HG03159 (cell line): ENCODE data around the gene CERS5.
"Not testable (repeated sequence)": the region's sequence is repeated elsewhere in the genome, so short reads cannot be mapped to it uniquely, and the experiment has no call there.

Source experiments
- ATAC-seq: cut with Tn5 transposase; IDR thresholded peaks from one replicate; pipeline ENCODE4 v1.9.1; 2021; ENCODE audit warnings: mild to moderate bottlenecking, moderate library complexity; ENCODE audit not compliant: unreplicated experiment

Gene CERS5

DNA sequence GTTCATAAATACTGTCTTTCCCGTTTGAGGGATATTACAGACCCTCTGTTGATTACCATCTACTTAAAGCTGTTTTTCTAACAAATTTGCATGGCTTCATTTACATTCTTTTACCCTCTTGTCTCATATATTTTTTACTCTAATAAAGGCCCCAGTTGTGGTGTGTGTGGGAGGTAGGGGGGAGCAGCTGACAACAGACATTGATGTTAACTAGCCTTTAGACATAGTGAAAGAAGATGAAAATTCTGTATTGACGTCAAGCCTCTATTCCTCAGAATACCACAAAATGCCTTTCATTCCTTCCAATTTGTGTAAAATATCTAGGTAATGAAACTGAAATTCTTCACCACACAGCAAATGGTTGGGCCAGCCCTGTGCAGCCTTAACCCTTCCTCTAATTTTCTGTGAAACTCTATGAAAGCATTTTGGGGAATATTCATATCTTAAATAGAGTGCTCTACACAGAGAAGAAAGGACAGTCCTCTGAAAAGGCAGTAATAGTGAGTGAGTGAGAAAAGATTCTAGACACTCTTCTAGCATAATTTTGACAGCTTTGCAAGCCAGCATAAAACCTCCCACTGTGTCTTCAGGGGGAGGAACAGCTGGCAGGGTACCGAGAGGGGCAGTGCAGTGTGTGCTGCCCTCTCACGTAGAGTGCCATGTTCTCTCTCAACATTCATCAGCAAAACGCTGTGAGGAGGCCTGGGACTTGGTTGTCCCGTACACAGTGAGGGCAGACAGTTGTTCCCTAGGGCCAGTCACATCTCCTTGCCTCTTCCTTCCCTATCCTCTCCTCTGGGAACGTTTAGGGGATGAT, 20.1 kb upstream of the CERS5 start:
- ATAC-seq = no peak

DNA sequence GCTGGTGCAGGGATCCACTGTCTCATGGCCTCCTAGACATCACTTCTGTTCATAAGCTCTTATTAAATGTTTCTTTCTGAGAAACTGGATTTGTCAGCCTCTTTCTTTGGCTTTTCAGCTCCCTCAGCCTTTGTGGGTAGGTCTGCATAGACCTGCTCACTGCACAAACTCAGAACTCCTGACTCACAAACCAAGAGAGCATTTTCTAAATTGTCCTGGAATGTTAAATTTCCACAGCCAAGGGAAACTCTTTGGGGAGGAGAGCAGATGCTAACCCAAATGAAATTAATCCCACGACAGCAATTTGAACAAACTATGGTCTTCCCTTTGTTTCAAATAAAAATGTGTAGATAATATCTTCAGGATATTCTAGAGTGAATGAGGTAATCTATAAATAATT, 19.5 kb upstream of the CERS5 start:
- no peak for ATAC-seq

DNA sequence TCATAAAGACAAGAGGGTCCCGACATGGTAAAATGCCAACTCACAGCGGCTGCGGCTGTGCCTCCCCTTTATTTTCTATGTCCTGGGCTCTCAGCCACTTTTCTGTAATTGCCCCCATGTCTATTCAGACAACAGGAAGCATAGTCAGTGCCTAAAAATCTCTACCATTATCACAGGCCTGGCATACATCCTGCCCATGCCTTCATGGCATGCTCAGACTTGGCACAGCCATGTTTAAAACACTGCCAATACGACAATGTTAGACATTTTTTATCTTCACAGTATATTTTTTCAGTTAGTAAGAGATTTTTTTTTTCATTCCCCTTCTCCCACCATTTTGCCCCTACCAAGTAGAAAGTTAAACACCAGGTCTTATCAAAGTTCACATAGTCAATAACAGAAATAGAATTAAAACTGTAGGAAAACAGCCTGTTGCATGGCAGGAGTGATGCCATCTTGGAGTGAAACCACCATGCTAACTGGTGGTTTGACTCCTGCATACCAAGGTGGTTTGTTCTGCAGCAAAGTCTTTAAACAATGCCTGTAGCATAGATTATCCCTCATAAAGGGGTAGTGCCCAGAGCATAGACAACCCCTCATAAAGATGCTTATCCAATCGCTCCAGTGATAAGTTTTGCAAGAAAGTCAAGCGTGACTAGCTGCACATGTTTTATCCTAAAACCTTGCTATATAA, 18.9 kb upstream of the CERS5 start:
- ATAC-seq = no peak

DNA sequence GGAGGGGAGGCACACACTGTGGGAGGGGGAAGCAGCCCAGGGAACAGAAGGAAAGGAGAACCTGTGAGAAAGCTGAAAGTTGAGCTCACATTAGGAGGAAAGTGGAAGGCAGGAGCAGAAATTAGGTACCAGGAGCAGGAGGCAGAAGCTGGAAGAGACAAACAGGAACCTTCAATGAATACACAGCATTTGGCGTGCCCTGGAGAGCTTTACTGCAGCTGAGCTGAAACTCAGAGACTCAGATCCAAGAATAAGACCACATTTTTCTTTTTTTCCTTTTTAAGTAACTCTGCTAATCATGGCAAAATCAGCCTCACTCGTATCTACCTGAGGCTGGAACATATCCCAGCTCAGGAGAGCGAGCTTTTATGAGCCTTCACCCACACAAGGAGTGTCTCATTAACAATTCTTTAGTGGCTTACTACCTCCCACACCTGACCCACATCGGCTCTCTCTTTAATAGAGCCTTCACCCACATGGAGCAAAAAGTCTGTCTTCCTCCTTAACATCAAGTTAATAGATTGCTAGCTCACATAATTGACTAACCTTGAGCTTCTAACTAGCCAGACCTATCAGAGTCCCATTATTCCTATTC, 18.2 kb upstream of the CERS5 start:
- no peak for ATAC-seq

DNA sequence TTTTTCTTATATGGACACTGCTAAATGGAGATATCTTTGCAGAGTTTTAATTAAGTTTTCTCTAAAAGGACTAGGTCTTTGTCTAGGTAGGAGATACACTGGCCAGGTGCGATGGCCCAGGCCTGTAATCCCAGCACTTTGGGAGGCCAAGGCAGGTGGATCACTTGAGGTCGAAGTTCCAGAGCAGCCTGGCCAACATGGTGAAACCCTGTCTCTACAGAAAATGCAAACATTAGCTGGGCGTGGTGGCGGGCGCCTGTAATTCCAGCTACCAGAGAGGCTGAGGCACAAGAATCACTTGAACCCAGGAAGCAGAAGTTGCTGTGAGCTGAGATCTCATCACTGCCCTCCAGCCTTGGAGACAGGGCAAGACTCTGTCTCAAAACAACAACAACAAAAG, 17.1 kb upstream of the CERS5 start:
- no peak for ATAC-seq

DNA sequence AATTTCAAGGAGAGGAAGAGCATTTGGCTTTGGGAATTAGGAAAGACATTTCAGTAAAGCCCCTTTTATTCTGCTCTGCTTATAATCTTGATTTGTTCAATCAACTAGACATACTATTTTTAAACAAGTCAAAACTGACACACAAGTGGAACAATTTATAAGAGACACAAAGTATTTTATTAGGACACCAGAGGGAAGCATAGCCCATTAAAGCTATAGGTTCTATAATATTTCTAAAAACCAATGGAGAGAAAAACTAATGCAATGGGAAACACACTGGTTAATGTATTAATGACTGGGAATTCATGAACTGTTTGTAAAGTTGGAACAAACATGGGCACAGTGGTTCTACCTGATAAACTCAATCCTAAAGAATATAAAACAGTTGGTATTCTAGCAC, 15.3 kb upstream of the CERS5 start:
- ATAC-seq = no peak

DNA sequence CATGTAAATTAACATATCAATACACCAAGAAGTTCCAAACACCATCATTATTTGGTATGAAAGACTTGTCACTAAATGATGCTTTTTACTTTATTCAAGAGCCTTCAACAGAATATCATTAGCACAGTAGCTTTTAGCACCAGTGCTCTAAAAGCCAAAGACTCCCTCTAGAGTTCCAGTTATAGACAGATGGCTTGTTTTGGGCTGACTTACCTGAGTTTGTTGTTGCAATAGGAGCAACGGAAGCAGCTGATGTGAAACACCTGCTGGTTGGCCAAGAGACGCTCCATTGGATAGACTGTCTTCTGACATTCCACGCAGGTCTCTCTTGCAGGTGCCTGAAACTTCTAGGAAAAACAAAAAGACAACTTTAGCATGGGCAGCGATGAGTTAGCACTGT, 14.5 kb upstream of the CERS5 start:
- ATAC-seq = no peak

DNA sequence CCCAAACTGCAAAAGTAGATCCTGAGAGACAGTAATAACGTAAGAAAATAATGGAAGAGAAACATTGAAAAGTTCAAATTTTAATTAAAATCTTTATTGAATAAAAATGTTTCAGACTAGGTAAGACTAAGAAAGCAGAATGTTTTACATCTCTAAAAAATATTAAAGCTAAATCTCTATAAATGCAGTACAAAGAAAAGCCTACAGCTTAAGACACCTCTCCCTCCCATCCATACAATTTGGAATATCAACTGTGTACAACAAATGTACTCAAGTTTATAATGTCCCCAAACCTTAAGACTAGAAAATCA, 8.5 kb upstream of the CERS5 start:
- ATAC-seq = no peak

DNA sequence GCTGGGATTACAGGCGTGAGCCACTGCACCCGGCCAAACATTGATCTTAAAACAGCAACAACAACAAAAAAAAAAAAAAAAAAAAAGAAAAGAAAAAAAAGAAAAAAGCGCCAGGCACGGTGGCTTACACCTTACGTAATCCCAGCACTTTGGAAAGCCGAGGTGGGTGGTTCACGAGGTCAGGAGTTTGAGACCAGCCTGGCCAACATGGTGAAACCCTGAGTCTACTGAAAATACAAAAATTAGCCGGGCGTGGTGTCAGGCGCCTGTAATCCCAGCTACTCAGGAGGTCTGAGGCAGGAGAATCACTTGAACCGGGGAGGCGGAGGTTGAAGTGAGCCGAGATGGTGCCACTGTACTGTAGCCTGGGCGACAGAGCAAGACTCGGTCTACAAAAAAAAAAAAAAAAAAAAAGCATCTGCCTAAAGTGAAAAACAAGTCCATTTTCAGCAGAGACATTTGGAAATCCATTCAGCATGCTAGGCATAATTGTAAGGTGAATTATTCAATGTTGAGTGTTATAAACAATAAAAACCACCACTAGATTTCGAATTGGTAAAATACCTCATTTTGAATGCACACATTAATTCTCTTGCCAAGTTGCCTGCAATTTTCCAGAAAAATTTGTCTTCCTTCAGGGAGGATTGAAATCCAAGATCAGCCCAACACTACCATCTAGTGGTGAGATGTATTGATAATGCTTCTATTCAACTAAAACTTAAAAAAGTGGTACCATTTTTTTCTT, 8.0 kb upstream of the CERS5 start:
- ATAC-seq = no peak

DNA sequence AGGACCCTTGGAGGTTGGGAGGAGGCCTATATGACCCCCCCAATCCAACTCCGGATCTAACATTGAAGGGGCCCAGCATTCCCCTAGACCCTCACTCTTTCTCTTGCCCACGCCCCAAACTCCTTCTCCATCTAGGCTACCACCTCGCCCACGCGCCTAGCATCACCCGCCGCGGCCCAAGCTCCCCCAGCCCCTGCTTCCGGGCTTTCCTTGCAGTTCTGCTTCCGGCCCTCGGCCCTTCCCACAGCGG, 445 bp downstream of the CERS5 start:
- ATAC-seq = peak; percentile 39

DNA sequence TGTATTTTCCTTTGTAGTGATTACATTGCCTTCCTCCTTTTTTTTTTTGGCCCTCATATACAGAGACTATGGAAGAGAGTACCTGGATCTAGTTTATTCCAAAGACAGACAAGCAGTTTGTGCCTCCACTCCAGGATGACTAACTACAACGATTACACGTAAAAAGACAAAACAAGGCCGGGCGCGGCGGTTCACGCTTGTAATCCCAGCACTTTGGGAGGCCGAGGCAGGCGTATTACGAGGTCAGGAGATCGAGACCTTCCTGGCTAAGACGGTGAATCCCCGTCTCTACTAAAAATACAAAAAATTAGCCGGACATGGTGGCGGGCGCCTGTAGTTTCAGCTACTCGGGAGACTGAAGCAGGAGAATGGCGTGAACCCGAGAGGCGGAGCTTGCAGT, 2.2 kb downstream of the CERS5 start:
- no peak for ATAC-seq

DNA sequence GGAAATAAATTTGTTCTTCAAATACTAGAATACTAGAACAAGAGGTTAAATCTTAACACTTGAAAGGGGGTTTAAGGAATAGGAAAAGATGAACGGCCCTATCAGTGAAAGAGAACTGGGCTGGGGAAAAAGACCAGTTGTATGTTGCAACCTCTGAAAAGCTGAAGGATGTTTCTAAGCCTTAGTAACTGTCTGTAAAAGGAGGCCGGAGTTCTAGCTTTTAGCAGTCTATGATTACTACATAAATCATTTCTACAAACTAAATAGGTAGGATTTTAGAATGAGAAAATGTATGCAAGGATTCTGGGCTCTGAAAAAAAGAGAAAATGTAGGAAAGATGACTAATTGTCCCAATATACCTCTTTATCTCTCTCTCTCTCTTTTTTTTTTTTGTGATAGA, 4.9 kb downstream of the CERS5 start:
- no peak for ATAC-seq

DNA sequence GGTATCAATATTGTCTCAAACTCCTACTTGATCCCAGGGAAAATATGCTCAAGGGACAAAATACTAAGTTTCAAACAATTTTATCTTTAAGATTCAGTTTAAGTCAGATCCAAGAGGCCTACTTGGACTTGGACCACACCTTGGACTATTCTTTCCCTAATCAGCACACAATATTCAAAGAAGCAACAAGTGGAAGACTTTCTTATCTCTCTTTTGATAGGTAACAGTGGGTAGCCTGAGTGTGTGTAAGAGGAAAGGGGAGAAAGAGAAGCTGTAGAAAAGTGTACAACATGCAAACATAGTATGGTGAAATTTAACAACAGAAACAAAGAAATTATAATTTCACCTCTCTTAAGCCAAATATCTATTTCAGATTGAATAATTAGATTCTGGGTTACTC, 6.5 kb downstream of the CERS5 start:
- ATAC-seq = no peak

DNA sequence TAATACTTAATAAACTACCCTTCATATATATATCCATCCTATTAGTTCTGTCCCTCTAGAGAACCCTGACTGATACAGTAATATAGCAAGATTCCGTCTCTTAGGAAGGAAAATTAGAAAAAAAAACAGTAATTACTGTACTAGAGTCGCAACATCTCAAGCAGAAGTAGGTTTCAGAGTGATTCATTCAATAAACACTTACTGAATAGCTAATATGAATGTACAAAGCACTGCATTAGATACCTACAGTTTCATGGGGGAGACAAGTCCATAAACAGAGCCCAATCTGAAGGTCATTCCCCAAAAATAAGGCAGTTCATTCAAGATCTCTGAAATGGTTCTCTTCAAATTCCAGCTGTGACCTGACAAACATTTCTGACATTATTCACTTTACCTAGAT, 9.9 kb downstream of the CERS5 start:
- no peak for ATAC-seq

DNA sequence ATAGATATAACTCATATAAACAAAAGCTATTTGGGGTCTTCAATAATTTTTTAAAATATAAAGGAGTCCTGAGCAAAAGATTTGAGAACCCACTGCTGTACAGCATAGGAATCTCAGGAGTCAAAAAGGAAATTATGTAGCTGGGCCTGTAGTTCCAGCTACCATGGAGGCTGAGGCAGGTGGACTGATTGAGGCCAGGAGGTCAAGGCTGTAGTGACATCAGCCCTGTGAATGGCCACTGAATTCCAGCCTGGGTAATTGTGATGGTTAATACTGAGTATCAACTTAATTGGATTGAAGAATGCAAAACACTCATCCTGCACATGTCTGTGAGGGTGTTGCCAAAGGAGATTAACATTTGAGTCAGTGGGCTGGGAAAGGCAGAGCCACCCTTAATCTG, 10.5 kb downstream of the CERS5 start:
- ATAC-seq = no peak

DNA sequence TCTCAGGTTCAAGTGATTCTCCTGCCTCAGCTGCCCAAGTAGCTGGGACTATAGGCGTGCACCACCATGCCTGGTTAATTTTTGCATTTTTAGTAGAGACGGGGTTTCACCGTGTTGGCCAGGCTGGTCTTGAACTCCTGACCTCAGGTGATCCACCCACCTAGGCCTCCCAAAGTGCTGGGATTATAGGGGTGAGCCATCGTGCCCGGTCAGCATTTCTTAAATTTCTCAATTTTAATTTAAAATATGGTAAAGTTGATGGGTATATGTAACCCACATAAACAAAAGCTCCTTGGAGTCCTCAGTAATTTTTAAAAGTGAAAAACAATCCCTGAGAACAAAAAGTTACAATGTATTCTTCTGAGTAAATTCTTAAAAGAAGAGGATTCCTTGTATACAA, 12.2 kb downstream of the CERS5 start:
- not testable (repeated sequence) for ATAC-seq

DNA sequence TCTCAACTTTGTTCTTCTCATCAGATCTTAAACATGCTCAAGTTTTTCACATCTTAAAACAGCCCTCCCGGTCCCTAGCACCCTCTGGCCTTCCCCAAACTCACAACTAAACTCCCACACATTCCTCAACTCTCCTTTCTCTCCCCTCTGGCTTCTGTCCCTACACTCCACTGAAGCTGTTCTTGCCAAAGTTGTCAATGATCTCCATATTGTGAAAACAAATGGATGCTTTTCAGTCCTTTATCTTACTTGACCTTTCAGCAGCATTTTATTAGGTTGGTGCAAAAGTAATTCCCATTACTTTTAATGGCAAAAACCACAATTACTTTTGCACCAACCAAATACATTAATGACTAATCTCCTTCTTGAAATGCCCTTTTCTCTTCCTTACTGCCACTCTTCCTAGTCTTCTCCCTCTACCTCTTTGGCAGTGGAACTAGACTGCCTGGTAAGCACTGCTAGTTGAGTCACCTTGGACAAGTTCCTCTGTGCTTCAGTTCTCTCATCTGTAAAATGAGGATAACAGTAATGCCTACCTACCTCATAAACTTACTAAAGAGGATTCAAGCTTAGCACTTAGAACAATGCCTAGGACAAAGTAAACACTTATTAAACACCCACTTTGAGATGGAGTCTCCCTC, 16.0 kb downstream of the CERS5 start:
- no peak for ATAC-seq

DNA sequence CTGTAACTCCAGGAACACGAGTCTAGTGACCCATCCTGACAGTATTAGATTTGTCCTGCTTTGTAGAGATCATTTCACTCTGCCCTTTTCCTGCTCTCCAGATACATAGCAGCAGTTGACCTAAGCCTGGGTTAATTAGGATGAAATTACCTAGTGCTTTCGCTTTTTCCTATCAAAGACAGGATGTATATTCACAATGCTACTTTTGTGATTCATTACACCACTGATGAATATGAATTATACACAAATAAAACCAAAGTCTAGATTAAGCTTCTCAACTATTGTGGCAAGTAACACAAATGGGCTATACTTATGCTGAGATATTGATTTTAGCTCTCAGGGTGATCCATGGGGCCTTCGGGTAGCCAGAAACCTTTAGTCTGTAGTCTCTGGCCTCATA, 17.9 kb downstream of the CERS5 start:
- no peak for ATAC-seq

DNA sequence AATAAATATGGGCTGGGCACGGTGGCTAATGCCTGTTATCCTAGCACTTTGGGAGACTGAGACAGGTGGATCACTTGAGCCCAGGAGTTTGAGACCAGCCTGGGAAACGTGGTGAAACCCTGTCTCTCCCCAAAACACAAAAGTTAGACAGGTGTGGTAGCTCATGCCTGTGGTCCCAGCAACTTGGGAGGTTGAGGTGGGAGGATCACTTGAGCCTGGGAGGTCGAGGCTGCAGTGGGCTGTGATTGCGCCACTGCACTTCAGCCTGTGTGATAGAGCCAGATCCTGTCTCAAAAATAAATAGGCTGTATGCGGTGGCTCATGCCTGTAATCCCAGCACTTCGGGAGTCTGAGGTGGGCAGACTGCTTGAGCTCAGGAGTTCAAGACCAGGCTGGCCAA, 19.2 kb downstream of the CERS5 start:
- not testable (repeated sequence) for ATAC-seq

DNA sequence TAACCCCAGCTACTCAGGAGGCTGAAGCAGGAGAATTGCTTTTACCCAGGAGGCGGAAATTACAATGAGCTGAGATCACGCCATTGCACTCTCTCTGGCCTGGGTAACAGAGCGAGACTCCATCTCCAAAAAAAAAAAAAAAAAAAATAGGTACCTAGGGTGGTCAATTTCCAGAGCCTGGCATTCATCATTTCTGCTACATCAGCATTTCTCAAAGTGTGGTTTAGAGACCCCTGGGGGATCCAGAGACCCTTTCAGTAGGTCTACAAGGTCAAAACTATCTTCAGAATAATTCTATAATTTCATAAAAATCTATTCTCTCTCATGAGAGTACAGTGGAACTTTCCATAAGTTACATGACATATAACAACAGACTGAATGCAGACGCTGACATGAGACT, 19.9 kb downstream of the CERS5 start:
- ATAC-seq = no peak

DNA sequence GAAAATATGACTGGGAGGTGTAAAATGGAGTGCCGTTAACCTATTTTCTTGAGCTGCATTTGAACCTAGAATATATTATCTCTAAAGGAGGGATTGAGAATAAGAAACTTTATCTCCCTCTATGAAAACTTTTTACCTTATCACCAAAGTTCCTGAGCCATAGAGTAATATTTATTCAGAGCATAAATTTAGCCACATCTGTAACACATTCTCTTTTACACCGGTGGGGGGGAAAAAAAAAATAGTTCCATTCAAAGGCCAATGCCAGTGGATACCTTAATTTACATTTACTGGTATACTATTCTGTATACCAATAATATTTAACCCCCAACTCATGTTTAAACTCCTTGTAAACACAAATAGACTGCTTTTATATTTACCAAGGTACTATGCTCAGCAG, 21.7 kb downstream of the CERS5 start:
- ATAC-seq = no peak

DNA sequence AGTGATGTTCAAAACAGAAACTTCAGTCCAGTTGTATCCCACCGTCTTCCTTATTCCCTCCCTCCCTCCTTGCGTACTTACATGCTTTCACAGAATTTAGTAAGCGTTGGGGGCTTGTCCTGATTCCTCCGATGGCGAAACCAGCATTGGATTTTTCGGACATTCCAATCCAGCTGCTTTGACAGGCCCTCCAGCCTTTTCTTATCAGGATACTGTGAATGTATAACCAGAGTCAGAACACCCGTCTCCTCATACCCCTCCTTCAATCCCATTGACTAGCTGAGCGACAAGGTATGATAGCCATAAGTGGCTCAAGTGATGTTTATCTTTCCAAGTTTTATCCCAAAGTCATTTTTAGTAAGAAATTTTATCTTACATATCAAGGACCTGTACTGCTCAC, 24.2 kb downstream of the CERS5 start:
- ATAC-seq = no peak
